Adipocyte (in vitro differentiated cells): ENCODE results near the gene ELL2.
"Not testable (repeated sequence)": the region's sequence is repeated elsewhere in the genome, so short reads cannot be mapped to it uniquely, and the experiment has no call there.

ENCODE experiments used
- DNase-seq: peaks from one replicate; pipeline ENCODE4 v3.0.0-alpha.2; 2015; ENCODE audit warnings: low read depth
- H3K27me3 ChIP-seq: replicated peaks from 2 replicates; pipeline ENCODE4 v1.7.0; 2013; ENCODE audit warnings: mild to moderate bottlenecking, low read length, moderate library complexity; ENCODE audit not compliant: control insufficient read depth, insufficient read depth
- H3K36me3 ChIP-seq: 2 replicates; pipeline ENCODE4 v1.7.0; 2013; ENCODE audit warnings: low read length, mild to moderate bottlenecking, moderate library complexity; ENCODE audit not compliant: control insufficient read depth, insufficient read depth, severe bottlenecking
- H3K4me1 ChIP-seq: 2 replicates; pipeline ENCODE4 v1.7.0; 2013; ENCODE audit warnings: mild to moderate bottlenecking, low read length, moderate library complexity; ENCODE audit not compliant: control insufficient read depth, insufficient read depth
- H3K4me3 ChIP-seq: 2 replicates; pipeline ENCODE4 v1.7.0; 2013; ENCODE audit warnings: mild to moderate bottlenecking, low read length, moderate library complexity
- H3K9ac ChIP-seq: 2 replicates; pipeline ENCODE4 v1.7.0; 2013; ENCODE audit warnings: mild to moderate bottlenecking, low read length, moderate library complexity
- H3K9me3 ChIP-seq: 2 replicates; pipeline ENCODE4 v1.7.0; 2013; ENCODE audit warnings: mild to moderate bottlenecking, low read length, moderate library complexity; ENCODE audit not compliant: control insufficient read depth

ELL2 gene

DNA sequence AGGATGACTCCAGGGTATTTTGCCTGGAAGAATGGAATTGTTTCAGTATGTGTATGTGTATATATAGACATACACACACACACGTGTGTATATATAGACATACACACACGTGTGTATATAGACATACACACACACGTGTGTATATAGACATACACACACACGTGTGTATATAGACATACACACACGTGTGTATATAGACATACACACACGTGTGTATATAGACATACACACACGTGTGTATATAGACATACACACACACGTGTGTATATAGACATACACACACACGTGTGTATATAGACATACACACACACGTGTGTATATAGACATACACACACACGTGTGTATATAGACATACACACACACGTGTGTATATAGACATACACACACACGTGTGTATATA, 34.4 kb downstream of the ELL2 start:
- H3K4me1 ChIP-seq: peaks cover 74% of the 10 kb centered on the region
- H3K36me3 ChIP-seq: peaks cover 66% of the 10 kb centered on the region
- DNase-seq, H3K27me3 ChIP-seq, H3K9me3 ChIP-seq, H3K4me3 ChIP-seq, H3K9ac ChIP-seq: not testable (repeated sequence)

DNA sequence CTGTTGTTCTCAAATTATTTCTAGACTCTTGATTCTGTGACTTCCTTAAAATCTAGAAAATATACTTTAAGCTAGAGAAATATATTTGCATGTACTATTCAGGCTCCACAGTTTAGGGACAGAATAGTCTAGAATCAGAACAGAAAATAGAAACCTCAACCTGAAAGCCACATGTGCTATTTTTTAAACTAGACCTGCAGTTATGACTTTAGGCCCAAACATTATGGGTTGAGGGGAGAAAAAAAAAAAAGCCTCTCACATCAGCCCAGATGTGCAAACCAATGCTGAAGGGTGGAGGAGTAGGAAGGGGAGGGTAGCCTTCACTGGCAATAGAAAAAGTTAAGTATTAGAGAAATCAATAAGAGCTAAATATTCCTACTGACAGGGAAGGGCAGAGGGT, 35.7 kb downstream of the ELL2 start:
- H3K27me3 ChIP-seq: no peaks in the 10 kb centered on the region
- peaks cover 71% of the 10 kb centered on the region for H3K4me1 ChIP-seq
- peaks cover 63% of the 10 kb centered on the region for H3K36me3 ChIP-seq
- H3K9ac ChIP-seq: no peak overlapping the region
- DNase-seq: no peak
- no peaks in the 10 kb centered on the region for H3K9me3 ChIP-seq
- H3K4me3 ChIP-seq: no peak overlapping the region

- Histone ChIP-seq H3K27me3 (no peaks in the 10 kb centered on the region), H3K9ac (peak overlapping the region; percentile 3), H3K36me3 (peaks cover 63% of the 10 kb centered on the region), H3K4me1 (peaks cover 68% of the 10 kb centered on the region), H3K9me3 (no peaks in the 10 kb centered on the region), H3K4me3 (no peak overlapping the region)
- DNase-seq: no peak
Observed at GRCh38 chr5:95925378-95925744, 36.3 kb downstream of the ELL2 start.

DNA sequence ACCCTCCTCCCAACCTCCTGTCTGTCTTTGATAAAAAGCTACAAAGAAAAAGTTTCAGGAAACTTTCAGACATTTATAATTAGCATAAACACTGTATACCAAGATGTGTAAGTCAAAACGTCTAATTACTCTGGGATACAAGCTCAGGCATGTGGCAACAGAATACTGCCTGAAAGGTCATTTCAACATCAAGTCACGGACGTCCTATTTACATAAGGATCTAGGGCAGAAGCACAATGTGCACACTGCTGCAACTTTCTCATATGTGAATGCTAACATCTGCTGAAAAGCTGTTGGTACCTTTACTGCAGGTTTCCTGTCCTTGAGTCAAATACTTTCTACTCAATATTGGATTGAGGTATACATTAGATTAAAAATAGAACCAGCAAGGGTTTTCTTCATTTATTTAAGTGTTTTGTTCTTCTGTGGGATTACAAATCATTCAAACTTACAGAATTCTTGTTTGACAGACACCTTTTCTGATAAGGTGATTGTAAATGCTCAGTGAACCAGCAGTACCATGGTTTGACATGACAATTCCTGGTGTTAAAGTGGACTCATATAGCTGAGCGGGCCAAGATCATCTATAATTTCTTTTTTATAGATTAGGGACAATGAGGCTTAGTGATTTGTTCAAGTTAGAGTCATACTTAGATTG, 36.8 kb downstream of the ELL2 start:
- Histone ChIP-seq H3K36me3 (peaks cover 64% of the 10 kb centered on the region), H3K4me3 (no peak overlapping the region), H3K9me3 (no peaks in the 10 kb centered on the region), H3K4me1 (peaks cover 65% of the 10 kb centered on the region), H3K9ac (peak overlapping the region; percentile 3), H3K27me3 (no peaks in the 10 kb centered on the region)
- peak; percentile 82 for DNase-seq

DNA sequence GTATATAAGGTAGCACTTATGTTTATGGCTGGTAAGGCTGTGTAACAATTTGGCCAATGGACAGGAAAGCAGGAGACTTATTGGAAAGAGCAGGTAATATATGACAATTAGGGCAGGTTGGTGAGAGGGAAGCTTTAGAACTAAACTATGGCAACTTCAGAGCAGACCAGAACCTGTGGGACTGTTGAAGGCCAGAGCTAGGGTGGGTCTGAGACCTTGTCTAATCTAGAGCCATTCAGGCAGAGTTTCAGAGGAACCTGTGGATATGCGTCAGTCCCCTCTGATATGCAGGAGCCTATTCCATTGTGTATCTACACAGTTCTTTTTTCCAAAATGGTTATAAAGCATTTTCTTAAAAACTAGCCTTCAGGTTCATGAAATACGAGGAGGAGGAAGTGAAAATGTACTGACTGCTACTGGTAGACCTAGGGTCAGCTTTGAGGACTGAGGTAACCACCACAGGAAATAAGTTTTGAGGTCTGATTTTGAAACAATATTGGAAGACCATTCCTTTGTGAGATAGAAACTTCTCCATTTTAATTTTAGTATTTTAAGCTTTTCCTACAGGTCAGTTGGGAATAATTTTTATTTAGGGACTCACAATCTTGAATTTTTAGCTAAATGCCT, 37.6 kb downstream of the ELL2 start:
- DNase-seq: no peak
- peaks cover 68% of the 10 kb centered on the region for H3K4me1 ChIP-seq
- no peak overlapping the region for H3K4me3 ChIP-seq
- peaks cover 68% of the 10 kb centered on the region for H3K36me3 ChIP-seq
- peak overlapping the region; percentile 3 for H3K9ac ChIP-seq
- H3K27me3 ChIP-seq: no peaks in the 10 kb centered on the region
- H3K9me3 ChIP-seq: no peaks in the 10 kb centered on the region

- Histone ChIP-seq H3K9ac (no peak overlapping the region), H3K4me3 (no peak overlapping the region), H3K36me3 (peaks cover 74% of the 10 kb centered on the region), H3K27me3 (no peaks in the 10 kb centered on the region), H3K9me3 (no peaks in the 10 kb centered on the region), H3K4me1 (peaks cover 69% of the 10 kb centered on the region)
- no peak for DNase-seq
Observed at GRCh38 chr5:95922798-95923197, 38.9 kb downstream of the ELL2 start.

DNA sequence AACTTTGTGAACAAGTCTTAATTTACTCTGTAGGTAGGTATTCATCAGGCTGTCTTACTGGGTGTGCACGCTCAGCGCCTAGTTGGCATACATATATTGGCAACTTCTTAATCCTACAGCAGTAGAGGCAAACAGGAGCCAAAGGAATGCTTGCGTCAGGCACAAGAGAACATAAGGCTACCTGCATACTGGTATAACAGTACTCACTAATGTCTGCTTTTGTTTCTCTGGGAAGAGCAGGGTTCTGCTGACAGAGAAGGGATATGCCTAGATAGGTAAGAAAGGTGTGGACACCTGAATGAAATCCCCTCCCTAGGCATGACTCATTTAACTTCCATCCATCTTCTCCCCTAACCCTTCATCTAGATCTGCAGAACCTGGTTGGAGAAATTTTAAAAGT, 40.1 kb downstream of the ELL2 start:
- Histone ChIP-seq H3K4me1 (peaks cover 80% of the 10 kb centered on the region), H3K27me3 (no peaks in the 10 kb centered on the region), H3K36me3 (peaks cover 79% of the 10 kb centered on the region), H3K9ac (no peak overlapping the region), H3K9me3 (no peaks in the 10 kb centered on the region), H3K4me3 (no peak overlapping the region)
- no peak for DNase-seq

- Histone ChIP-seq H3K36me3 (peaks cover 83% of the 10 kb centered on the region), H3K4me1 (peaks cover 83% of the 10 kb centered on the region), H3K9me3 (no peaks in the 10 kb centered on the region), H3K4me3 (no peak overlapping the region), H3K27me3 (no peaks in the 10 kb centered on the region), H3K9ac (no peak overlapping the region)
- no peak for DNase-seq
Observed at GRCh38 chr5:95920822-95921221, 40.8 kb downstream of the ELL2 start.

- H3K4me3 ChIP-seq: no peak overlapping the region
- peaks cover 78% of the 10 kb centered on the region for H3K4me1 ChIP-seq
- H3K36me3 ChIP-seq: peaks cover 85% of the 10 kb centered on the region
- no peaks in the 10 kb centered on the region for H3K9me3 ChIP-seq
- no peak for DNase-seq
- H3K27me3 ChIP-seq: no peaks in the 10 kb centered on the region
- H3K9ac ChIP-seq: no peak overlapping the region
Observed at GRCh38 chr5:95919658-95920057, 42.0 kb downstream of the ELL2 start.

GRCh38 chr5:95918421-95919006, 43.1 kb downstream of the ELL2 start:
- Histone ChIP-seq H3K27me3 (no peaks in the 10 kb centered on the region), H3K4me1 (peaks cover 66% of the 10 kb centered on the region), H3K9me3 (no peaks in the 10 kb centered on the region), H3K36me3 (peaks cover 89% of the 10 kb centered on the region), H3K4me3 (no peak overlapping the region), H3K9ac (peak overlapping the region; percentile 4)
- no peak for DNase-seq

- H3K9ac ChIP-seq: no peak overlapping the region
Observed at GRCh38 chr5:95917207-95917606, 44.4 kb downstream of the ELL2 start.

More at GRCh38 chr5:95917207-95917606, 44.4 kb downstream of the ELL2 start:
- H3K4me3 ChIP-seq: no peak overlapping the region
- no peaks in the 10 kb centered on the region for H3K27me3 ChIP-seq
- H3K36me3 ChIP-seq: peaks cover 90% of the 10 kb centered on the region
- no peaks in the 10 kb centered on the region for H3K9me3 ChIP-seq
- DNase-seq: no peak
- H3K4me1 ChIP-seq: peaks cover 53% of the 10 kb centered on the region
